Astrocyte (in vitro differentiated cells and primary cell): ENCODE data around the gene ZNF19.

Experiments used
- CTCF ChIP-seq: IDR thresholded peaks from 2 replicates; pipeline ENCODE4 v1.5.1; 2011; ENCODE audit warnings: low read depth, mild to moderate bottlenecking, inconsistent platforms, low read length, moderate library complexity; ENCODE audit not compliant: insufficient read depth
- EZH2 ChIP-seq: IDR thresholded peaks from 2 replicates; pipeline ENCODE4 v1.6.1; 2012; ENCODE audit warnings: mild to moderate bottlenecking, low read length, inconsistent platforms; ENCODE audit not compliant: insufficient read depth

- TF ChIP-seq CTCF = no peak
- TF ChIP-seq EZH2 = no peak
Observed at GRCh38 chr16:71492786-71493185, 3.7 kb upstream of the ZNF19 start.
